Upper lobe of left lung (tissue), 6 donors: Measurements from ENCODE around the gene NELFCD. TPM values are rescaled to one million over a fixed set of nuclear protein-coding genes. Genes with fewer than 3 reads are reported as not detected.
A peak's percentile ranks its signal among the peaks of the same experiment; 100 is the strongest.

Experiments
- ATAC-seq, 2 donors: fragments of 200-7000 bp; cut with Tn5 transposase; one replicate each; pipeline ENCODE4 v1.9.1; 2022; ENCODE audit warnings: mild to moderate bottlenecking in 2 of 2, moderate library complexity in 2 of 2; ENCODE audit not compliant: low FRiP score in 2 of 2
- DNase-seq, 2 donors: peaks; one replicate each; pipeline ENCODE4 v3.0.0-alpha.2; 2019 to 2020
- H3K27ac ChIP-seq, 4 donors: fragments of 200-600 bp; sonication (generic); one replicate each; pipeline ENCODE4 v1.5.1; 2016 to 2019
- H3K27me3 ChIP-seq, 4 donors: fragments of 200-600 bp; sonication (generic); one replicate each; pipeline ENCODE4 v1.5.1; 2017 to 2019
- H3K36me3 ChIP-seq, 4 donors: fragments of 200-600 bp; sonication (generic); one replicate each; pipeline ENCODE4 v1.5.1; 2016 to 2019
- H3K4me1 ChIP-seq, 4 donors: fragments of 200-600 bp; sonication (generic); one replicate each; pipeline ENCODE4 v1.5.1; 2018 to 2019
- H3K4me3 ChIP-seq, 4 donors: fragments of 200-600 bp; sonication (generic); one replicate each; pipeline ENCODE4 v1.5.1; 2017 to 2019; ENCODE audit warnings: mild to moderate bottlenecking in 2 of 4, moderate library complexity in 1 of 4
- H3K9me3 ChIP-seq, 4 donors: fragments of 200-600 bp; sonication (generic); one replicate each; pipeline ENCODE4 v1.5.1; 2018 to 2019
- CTCF ChIP-seq, 6 experiments: fragments of 450-650 bp in 4 of 6; fragments of 200-600 bp in 2 of 6; sonication (generic) in 2 of 6; IDR thresholded peaks; one replicate each; pipeline ENCODE4 v1.5.1; 2016 to 2019; ENCODE audit warnings: antibody characterized with exemption in 6 of 6
- EP300 ChIP-seq, 4 donors: sonication (generic); formaldehyde crosslinking; IDR thresholded peaks; one replicate each; pipeline ENCODE4 v1.5.1; 2017; ENCODE audit warnings: antibody characterized with exemption in 4 of 4, control low read depth in 2 of 4
- POLR2A ChIP-seq, 4 donors: fragments of 450-650 bp; IDR thresholded peaks; one replicate each; pipeline ENCODE4 v1.5.1; 2016 to 2017; ENCODE audit warnings: antibody characterized with exemption in 4 of 4, mild to moderate bottlenecking in 2 of 4
- POLR2AphosphoS5 ChIP-seq, 2 donors: sonication (generic); formaldehyde crosslinking; IDR thresholded peaks; one replicate each; pipeline ENCODE4 v1.5.1; 2017; ENCODE audit warnings: antibody characterized with exemption in 2 of 2
- WGBS, 2 donors: methylation state at CpG; one replicate each; pipeline ENCODE4 v1.1.5; 2017 to 2018; 5-methylcytosine and 5-hydroxymethylcytosine counted together
- total RNA-seq, 6 donors: library from RNA; depleted of rRNA in 4 of 6; stranded (reverse); fragments of >200 nt in 4 of 6; gene quantifications; one replicate each; pipeline versions ENCODE4 v1.1.0 to v1.2.1, GENCODE V29; 2016 to 2021
- donor health status: DM: no; HTN: no; CAD: no; lungs with moderate emphysema.
- donor health status: DM: no; HTN: yes; CAD: no; lungs with severe emphysema.

The NELFCD gene
- total RNA-seq, 6 donors from 2014 or later, result 42.3 to 99.5 (median 48.7) TPM

DNA sequence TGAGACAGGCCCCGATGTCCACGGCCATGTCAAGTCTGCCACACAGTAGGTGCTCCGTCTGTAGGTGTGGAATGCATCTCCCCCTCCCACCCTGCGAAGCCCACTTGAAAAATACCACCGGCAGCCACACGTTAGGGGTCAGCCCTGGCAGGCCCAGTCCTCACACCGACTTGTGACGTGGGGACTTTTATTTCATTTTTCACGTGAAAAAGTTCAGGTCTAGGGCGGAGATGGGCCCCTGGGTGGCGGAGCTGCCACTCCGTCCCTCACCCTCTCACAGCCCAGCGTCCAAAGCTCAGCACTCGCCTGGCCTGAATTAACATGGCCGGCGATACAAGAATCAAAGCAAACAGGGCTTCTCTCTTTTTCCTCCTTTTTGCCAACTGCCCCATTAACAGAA lies 34.4 kb downstream of the NELFCD start:
- H3K9me3 ChIP-seq, result no peaks in the 10 kb centered on the region
- ATAC-seq (no peak), DNase-seq (peak in 1 of 2 donors; percentile 14)
- TF ChIP-seq EP300 (IDR thresholded peaks at IDR 0.05) (no peak), POLR2AphosphoS5 (IDR thresholded peaks at IDR 0.05) (no peak), POLR2A (IDR thresholded peaks at IDR 0.05) (no peak), CTCF (IDR thresholded peaks at IDR 0.05) (no peak)
- no peaks in the 10 kb centered on the region for H3K36me3 ChIP-seq
- 87 to 92% methylated on average over 16 of the region's 16 CpGs for WGBS, 2 donors
- H3K27me3 ChIP-seq, result no peaks in the 10 kb centered on the region
- H3K27ac ChIP-seq, result no peak overlapping the region
- H3K4me3 ChIP-seq, result no peak overlapping the region
- peaks cover 12 to 17% (median 13%) of the 10 kb centered on the region in 4 donors for H3K4me1 ChIP-seq

GRCh38 chr20:59015812-59016711 lies 35.0 kb downstream of the NELFCD start:
- ATAC-seq (no peak), DNase-seq (peak in 1 of 2 donors; percentile 45)
- WGBS, 2 donors, result 75 to 79% methylated on average over 13 to 16 of the region's 16 CpGs

GRCh38 chr20:59016795-59017492 lies 35.9 kb downstream of the NELFCD start:
- Histone ChIP-seq H3K36me3 (peaks cover 0 to 4% (median 0%) of the 10 kb centered on the region in 4 donors), H3K9me3 (no peaks in the 10 kb centered on the region), H3K4me3 (no peak overlapping the region), H3K4me1 (peaks cover 0 to 5% (median 0%) of the 10 kb centered on the region in 4 donors), H3K27ac (no peak overlapping the region), H3K27me3 (no peaks in the 10 kb centered on the region)
- ATAC-seq, result no peak
- WGBS, 2 donors, result 47 to 53% methylated on average over 4 of the region's 4 CpGs
- TF ChIP-seq POLR2A (IDR thresholded peaks at IDR 0.05), result no peak
- no peak for TF ChIP-seq CTCF (IDR thresholded peaks at IDR 0.05)
- TF ChIP-seq EP300 (IDR thresholded peaks at IDR 0.05), result no peak
- no peak for TF ChIP-seq POLR2AphosphoS5 (IDR thresholded peaks at IDR 0.05)
- DNase-seq, result no peak

More at GRCh38 chr20:59015812-59016711, 35.0 kb downstream of the NELFCD start:
- no peak overlapping the region for H3K27ac ChIP-seq
- H3K36me3 ChIP-seq, result no peaks in the 10 kb centered on the region
- H3K27me3 ChIP-seq, result no peaks in the 10 kb centered on the region
- no peak overlapping the region for H3K4me3 ChIP-seq
- peaks cover 5 to 10% (median 6%) of the 10 kb centered on the region in 4 donors for H3K4me1 ChIP-seq
- H3K9me3 ChIP-seq, result no peaks in the 10 kb centered on the region
- TF ChIP-seq POLR2AphosphoS5 (IDR thresholded peaks at IDR 0.05), result no peak
- TF ChIP-seq POLR2A (IDR thresholded peaks at IDR 0.05), result no peak
- no peak for TF ChIP-seq CTCF (IDR thresholded peaks at IDR 0.05)
- TF ChIP-seq EP300 (IDR thresholded peaks at IDR 0.05), result no peak

- ATAC-seq, result no peak
- H3K4me3 ChIP-seq, result no peak overlapping the region
- H3K27ac ChIP-seq, result no peak overlapping the region
- H3K4me1 ChIP-seq, result peaks cover 0 to 5% (median 0%) of the 10 kb centered on the region in 4 donors
- peak in 1 of 2 donors; percentile 21 for DNase-seq
- WGBS, 2 donors, result 91 to 94% methylated on average over 6 to 16 of the region's 16 CpGs
- H3K27me3 ChIP-seq, result no peaks in the 10 kb centered on the region
- no peaks in the 10 kb centered on the region for H3K9me3 ChIP-seq
- no peak for TF ChIP-seq POLR2AphosphoS5 (IDR thresholded peaks at IDR 0.05)
- no peak for TF ChIP-seq EP300 (IDR thresholded peaks at IDR 0.05)
- no peak for TF ChIP-seq CTCF (IDR thresholded peaks at IDR 0.05)
- no peak for TF ChIP-seq POLR2A (IDR thresholded peaks at IDR 0.05)
- peaks cover 0 to 8% (median 4%) of the 10 kb centered on the region in 4 donors for H3K36me3 ChIP-seq
Measured at GRCh38 chr20:59017493-59018231, 36.6 kb downstream of the NELFCD start.
